Measurements from ENCODE around the gene ERC2.
"Not testable (repeated sequence)": the region's sequence is repeated elsewhere in the genome, so short reads cannot be mapped to it uniquely, and the experiment has no call there.

ERC2 gene

DNA sequence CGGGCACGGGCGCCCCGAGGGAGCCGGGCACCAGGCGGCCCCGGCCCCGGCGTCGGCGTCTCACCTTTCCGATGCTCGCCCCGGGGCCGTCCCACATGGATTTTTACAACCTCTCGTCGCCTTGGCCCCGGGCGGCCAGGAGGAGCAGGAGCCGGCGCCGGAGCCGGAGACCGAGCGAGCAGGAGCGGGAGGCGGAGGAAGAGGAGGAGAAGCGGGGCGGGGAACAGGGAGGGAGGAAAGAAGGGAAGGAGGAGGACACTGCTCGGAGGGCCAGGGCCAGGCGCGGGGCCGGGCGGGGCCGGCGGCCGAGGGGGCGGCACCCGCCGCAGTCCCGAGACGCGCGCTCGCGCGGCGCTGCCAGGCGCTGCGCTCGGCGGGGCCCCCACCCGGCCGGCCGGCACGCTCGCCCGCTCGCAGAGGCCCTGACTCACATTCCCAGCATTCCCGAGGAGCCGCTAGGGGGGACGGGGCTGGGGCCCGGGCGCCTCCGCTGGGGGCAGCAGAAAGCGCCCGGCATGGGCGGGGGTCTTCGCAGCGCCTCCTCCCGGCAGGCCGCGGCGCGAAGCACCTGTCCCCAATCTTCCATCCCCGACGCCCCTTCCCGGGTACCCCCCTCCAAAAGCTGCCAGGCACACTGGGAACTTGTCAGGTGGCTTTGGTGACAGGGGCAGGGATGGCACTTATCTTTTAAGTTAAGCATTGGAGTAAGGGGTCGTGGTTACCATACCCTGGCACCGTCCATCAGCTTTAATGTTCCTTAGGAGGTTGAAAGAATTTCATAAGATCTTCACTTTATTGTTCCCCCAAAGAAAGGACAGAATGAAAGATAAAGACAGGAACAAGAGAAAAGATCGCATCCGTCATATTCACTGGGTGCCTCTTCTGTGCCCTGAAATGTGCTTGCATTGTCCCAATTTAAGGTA, at the start of gene ERC2:
TSS of gene ERC2 (minus strand) at position 284 of the 923 bp plus-strand sequence.
- DNase-seq = no peak

- DNase-seq = no peak
These were observed 34.5 kb upstream of the ERC2 start for GRCh38 chr3:56502738-56503137.

DNA sequence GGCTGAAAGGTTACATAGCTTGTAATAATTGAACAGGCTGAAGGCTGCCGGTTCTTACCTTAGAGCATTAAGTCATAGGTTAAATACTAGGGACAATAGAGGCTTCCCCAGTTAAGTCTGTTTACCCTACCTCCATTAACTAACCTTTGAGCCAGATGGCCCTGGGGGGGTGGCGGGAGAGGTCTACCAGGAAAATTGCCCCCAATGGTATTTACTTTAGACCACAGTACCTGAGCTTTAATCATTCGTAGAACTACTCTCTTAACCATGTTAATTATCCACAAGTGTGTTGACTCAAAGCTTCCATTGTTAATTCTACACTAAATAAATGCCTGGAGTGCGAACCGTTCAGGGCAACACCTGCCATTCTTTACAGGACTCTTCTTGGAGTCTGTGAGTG, 28.1 kb upstream of the ERC2 start:
- not testable (repeated sequence) for DNase-seq

DNA sequence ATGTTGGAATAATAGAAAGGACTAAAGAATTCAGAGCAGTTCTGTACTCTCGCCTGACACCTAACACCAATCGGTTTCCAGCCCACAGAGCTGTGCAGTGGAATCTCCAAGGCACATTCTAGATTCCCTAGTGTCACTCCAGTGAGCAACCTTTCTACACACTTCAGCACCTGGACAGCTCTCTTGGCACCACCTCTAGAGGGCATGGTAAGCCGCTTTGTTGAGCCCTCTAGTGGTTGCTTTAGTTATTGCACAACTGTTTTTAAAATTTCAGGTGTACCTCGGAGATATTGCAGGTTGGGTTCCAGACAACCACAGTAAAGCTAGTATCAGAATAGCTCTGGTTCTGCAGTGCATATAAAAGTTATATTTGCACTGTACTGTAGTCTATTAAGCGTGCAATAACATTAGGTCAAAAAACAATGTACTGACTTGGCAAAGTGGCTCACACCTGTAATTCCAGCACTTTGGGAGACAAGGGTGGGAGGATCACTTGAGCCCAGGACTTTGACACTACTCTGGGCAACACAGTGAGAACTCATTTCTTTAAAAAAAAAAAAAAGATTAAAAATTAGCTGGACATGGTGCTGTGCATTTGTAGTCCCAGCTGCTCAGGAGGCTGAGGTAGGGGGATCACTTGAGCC, 26.5 kb upstream of the ERC2 start:
- peak; percentile 63 to 74 for DNase-seq

DNA sequence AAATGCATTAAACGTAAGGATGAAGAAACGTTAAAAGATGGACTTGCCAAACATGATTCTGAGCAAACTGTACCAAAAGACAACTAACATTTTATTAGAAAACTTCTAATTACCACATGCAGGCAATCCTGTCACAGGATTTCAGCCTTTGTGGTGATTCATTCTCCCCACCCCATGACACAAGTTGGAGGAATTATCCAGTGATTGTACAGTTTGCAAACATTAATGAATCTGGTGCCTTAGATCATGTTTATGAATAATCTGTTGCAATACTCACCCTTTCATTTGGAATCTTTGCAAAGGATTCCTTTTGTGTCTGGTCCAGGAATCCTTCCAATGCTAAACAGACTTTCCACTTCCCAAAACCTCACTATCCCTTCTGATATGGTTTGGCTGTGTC, 23.3 kb upstream of the ERC2 start:
- no peak for DNase-seq

GRCh38 chr3:56488812-56489600, 20.7 kb upstream of the ERC2 start:
- no peak for DNase-seq

DNA sequence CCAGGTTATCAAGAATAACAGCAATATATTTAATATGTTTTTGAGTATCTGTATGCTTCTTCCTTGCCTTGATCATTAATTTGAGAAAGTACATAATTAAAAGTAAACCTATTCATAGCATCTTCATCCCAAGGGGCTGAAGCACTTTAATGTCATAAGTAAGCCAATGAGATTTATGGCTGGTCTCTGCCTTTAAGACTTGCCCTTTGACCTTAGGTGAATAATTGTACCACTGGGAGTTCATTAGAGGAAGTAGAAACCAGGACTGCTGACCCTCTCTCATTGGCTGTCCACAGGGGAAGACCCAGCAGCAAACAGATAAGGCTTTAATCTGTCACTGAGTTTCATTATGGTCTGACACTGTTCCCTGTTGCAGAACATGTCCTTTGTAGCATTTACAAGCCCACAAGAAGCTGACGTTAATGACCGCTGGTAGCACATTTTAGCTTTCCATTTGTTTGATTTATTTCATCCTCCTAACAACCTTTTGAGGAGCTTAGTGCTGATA, 16.3 kb upstream of the ERC2 start:
- DNase-seq = no peak

- no peak for DNase-seq
These were observed 15.9 kb upstream of the ERC2 start for GRCh38 chr3:56484122-56484521.

DNA sequence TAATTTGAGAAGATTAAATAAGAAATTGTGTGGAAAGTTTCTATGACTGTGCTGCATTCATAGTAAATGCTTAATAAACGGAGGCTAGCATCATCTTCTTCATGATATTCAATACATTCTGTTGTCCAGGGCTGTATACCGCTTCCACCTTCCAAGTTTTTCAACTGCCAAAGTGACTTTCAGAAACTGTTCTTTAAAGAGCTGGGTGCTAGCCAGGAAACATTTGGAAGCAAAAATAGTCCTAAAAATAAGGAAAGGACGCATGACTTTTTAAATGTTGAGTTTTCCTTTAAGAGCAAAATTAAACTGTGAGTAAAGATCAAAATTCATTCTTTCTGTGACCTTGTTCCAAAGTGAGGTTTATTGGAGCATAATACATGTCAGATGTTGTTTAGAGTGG, 9.4 kb upstream of the ERC2 start:
- no peak for DNase-seq

GRCh38 chr3:56476771-56477170, 8.5 kb upstream of the ERC2 start:
- no peak for DNase-seq

DNA sequence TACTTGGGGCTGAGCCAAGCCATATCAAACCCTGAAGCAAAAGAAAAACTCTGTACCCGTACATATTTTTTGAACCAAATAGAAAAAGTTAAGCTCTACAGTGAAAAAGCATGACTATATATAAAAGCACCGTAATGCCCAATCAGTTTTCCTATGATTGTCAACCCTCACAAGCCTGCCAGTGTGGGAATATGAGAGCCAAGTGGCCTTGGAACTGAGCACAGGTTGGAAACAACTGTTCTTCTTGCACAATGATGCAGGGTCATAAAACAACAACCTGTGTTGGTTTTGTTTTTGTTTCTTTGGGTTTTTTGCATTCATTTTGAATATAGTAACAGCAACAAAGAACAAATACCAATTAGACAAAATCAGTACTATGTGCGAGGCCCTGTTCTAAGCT, 3.5 kb upstream of the ERC2 start:
- DNase-seq = no peak

DNA sequence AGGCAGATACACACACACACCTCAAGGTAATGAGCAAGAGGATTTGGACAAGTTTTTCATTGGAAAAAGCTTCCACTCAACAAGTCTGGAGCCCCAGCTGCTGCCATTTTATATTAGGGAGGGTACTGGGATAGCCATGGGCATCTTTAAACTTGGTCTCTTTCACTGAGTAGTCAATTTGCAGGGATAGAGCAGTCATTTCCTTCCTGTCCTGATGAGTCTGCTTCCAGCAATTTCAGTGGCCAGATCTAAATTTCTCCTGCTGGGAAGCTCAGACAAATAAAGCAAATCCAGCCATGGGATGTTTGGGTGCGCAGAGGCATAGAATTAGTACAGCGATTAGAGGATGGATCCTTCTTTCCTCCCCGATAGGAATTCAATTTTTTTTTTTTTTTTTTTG, 874 bp upstream of the ERC2 start:
- no peak for DNase-seq

- no peak for DNase-seq
These were observed 475 bp downstream of the ERC2 start for GRCh38 chr3:56467801-56468183.

GRCh38 chr3:56467108-56467507, 1.2 kb downstream of the ERC2 start:
- no peak for DNase-seq

GRCh38 chr3:56459719-56460118, 8.5 kb downstream of the ERC2 start:
- no peak for DNase-seq

- DNase-seq = no peak
These were observed 9.2 kb downstream of the ERC2 start for GRCh38 chr3:56459104-56459496.

DNA sequence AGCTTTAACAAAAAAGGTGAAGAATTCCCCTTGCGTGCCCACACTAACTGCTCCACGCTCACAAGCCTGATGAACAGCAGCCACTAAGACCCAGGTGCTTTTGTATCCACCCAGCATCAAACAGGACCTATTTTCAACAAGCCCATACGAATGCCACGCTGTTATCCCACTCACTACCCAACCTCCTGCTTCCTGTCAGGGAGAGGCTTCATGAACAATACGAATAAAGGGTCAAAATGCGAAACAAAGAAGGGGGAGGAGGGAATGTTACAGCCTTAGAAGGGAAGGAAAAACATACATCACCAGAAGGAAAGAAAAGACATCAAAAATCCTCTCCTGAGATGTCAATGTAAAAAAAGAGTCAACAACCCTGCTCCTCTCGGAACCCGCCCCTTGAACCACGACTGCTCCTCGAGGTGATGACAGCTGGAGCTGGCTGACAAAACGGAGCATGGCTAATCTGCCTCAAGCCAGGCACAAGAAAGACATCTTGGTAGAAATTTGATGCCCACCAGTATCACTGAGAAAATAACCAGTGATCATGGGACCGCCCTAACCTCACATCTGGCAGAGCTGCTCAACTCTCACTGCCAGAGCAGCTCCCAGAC, 9.7 kb downstream of the ERC2 start:
- DNase-seq = no peak

GRCh38 chr3:56456117-56456516, 12.2 kb downstream of the ERC2 start:
- DNase-seq = no peak

- DNase-seq = no peak
These were observed 15.3 kb downstream of the ERC2 start for GRCh38 chr3:56453011-56453410.

DNA sequence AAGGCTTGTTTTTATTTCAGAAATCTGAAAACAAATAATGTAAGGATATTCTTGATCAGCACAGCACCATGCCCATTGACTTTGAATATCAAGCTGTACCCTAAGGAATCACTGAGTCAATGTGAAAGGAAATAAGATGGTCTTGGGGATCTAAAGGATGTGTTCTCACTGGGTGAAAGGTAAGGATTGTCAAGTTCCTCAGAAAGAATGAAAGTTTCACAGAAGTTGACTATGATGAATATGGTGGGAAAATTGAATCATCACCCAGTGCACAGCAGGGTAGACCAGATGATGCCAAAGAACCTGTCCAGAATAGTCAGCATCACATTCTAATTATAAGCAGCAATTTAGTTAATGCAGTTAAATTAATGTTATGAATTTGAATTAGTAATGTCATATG, 16.2 kb downstream of the ERC2 start:
- DNase-seq = no peak

- DNase-seq = no peak
These were observed 24.9 kb downstream of the ERC2 start for GRCh38 chr3:56443372-56443771.

GRCh38 chr3:56428667-56429066, 39.6 kb downstream of the ERC2 start:
- DNase-seq = no peak

- no peak for DNase-seq
These were observed 43.4 kb downstream of the ERC2 start for GRCh38 chr3:56424885-56425284.

All from activated CD4-positive, alpha-beta T cell treated with anti-CD3 and anti-CD28 coated beads for 4 hours (primary cell).